DMS114 treated with DMSO at 0.1 percent for 48 hours (cell line): ENCODE measurements around the gene TUBA4A.
"Not testable (repeated sequence)": the region's sequence is repeated elsewhere in the genome, so short reads cannot be mapped to it uniquely, and the experiment has no call there.

Experiments used
- DNase-seq: peaks from one replicate; lab custom pipeline; 2025; ENCODE audit not compliant: unreplicated experiment; lab: John Stamatoyannopoulos, UW

TUBA4A gene

DNA sequence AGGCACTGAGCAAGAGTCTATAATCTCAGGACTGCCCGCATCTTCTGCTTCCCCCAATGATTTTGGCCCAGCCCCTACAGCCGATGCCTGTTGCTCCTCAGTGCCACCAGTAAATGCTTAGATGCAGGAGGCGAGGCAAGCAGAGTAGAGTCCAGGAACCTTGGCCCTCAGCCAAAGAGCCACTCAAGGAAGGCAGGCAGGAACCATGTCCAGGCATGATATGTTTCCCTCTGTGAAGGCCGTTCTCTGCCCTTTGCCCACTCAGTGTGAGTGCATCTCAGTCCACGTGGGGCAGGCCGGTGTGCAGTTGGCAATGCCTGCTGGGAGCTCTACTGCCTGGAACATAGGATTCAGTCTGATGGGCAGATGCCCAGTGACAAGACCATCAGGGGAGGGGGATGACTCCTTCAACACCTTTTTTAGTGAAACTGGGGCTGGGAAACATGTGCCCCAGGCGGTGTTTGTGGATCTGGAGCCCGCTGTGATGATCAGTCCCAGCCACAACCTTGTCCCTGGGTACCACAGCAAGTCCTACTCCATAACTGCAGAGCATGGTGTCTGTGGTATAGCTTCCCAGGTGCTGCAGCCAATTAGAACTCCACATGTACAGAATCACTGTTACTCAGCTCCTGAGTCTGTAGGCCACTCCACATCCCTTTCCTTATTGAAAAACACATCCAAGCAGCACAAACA lies 15.8 kb upstream of the TUBA4A start:
- DNase-seq = no peak

- no peak for DNase-seq
Measured at GRCh38 chr2:219268294-219268693, 14.6 kb upstream of the TUBA4A start.

DNA sequence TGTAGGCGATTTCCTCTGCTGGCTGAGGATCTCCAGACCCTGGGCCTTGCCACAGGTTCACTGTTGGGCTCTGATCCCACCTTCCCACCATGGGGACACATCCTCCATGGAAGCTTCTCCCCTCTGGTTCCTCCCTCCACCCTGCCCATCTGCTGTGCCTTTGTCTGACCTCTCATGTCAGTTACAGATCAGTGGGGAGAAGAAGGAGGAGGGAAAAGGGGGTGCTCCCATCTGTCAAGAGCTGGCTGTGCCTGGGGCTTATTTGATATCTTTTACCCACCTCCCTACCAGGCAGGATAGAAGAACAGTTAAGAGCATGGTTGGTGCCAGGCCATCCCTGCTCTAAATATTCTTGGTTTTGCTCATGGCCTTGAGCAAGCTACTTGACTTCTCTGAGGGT lies 13.2 kb upstream of the TUBA4A start:
- DNase-seq = no peak

- DNase-seq = no peak
Measured at GRCh38 chr2:219266232-219266631, 12.5 kb upstream of the TUBA4A start.

GRCh38 chr2:219261024-219261855 lies 7.5 kb upstream of the TUBA4A start:
- DNase-seq = no peak

DNA sequence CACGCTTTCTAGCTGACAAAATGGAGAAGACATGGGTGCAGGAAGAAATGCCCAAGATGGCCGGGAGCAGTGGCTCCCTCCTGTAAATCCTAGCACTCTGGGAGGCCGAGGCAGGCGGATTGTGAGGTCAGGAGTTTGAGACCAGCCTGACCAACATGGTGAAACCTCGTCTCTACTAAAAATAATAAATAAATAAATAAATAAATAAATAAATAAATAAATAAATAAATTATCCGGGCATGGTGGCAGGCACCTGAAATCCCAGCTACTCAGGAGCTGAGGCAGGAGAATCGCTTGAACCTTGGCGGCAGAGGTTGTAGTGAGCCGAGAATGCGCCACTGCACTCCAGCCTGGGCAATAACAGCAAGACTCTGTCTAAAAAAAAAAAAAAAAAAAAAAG lies 5.2 kb upstream of the TUBA4A start:
- DNase-seq = not testable (repeated sequence)

DNA sequence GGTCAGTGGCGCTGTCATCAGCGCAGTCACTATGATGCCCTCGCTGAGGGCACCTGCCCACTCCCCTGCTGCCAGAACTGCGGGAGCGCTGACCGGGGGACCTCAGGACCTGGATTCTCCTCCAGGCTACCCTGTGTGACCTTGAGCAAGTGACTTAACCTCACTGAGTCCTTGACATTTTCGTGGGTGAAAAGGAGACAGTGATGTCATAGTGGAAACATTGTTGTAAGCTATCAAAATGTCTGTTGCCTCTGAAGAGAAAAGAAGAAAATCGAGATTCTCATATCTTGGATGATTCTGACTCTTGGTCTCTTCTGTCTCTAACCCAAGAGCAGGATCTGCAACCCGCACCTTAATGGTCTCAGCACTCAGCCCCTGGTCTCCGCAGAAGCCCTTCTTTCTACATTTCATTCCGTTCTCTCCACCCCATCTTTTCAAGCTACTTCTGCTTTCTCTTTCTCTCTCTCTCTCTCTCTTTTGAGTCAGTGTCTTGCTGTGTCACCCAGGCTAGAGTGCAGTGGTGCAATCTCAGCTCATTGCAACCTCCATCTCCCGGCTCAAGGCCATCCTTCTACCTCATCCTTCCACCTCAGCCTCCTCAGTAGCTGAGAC lies 978 bp upstream of the TUBA4A start:
- DNase-seq = no peak

GRCh38 chr2:219252900-219253752 lies 592 bp downstream of the TUBA4A start, which contains the start of gene TUBA4B:
TUBA4B (plus strand) TSS chr2:219253243; CDS start chr2:219253408, 165 bp downstream.
- no peak for DNase-seq

DNA sequence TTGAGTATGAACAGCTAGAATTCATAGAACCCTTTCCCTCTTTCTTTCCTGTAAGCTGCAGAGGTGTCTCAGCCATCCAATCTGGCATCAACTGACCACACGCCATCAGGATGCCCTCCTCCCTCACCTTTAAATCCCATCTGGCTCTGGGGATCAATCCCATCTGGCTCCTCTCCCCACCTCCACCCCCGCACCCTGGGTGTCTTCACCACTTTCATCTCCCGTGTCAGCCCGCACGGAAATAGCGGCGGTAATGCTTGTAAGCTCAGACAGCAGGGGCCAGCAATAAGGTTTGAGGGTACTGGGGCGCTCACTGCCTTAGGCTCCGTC lies 1.2 kb downstream of the TUBA4A start:
- no peak for DNase-seq

- no peak for DNase-seq
Measured at GRCh38 chr2:219252084-219252483, 1.6 kb downstream of the TUBA4A start.

DNA sequence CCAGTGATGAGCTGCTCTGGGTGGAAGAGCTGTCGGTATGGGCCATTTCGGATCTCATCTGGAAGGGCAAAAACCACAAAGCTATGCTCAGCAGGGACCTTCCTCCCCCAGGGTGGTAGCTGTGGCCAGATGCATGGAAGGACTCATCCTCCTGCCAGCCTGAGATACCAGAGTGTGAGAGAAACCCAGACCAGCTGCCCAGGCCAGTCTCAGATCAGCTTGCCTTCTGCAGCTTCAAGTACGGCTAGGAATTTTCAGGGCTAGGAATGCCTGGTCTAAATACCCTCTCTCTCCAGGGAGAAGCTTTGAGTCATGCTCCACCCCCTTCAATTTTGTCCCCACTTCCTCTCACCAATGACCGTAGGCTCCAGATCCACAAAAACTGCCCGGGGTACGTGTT lies 2.1 kb downstream of the TUBA4A start:
- no peak for DNase-seq

DNA sequence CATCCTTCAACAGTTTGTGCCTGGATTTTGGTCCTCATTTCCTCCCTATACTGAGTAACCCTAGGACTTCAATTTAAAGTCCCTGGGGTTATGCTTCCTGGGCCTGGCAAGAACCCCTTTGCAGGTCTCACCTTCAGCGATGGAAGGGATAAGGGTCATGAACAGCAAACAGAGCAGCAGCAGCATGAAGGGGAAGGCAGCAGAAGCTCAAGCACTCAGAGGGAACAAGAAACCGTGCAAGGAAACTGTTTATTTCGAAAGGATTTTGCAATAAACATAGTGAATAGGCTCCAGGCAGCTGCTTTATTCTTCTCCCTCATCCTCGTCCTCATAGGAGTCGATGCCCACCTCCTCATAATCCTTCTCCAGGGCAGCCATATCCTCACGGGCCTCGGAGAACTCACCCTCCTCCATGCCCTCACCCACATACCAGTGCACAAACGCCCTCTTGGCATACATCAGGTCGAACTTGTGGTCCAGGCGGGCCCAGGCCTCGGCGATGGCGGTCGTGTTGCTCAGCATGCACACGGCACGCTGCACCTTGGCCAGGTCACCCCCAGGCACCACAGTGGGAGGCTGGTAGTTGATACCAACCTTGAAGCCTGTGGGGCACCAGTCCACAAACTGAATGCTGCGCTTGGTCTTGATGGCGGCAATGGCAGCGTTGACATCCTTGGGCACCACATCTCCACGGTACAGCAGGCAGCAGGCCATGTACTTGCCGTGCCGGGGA lies 3.5 kb downstream of the TUBA4A start:
- no peak for DNase-seq

DNA sequence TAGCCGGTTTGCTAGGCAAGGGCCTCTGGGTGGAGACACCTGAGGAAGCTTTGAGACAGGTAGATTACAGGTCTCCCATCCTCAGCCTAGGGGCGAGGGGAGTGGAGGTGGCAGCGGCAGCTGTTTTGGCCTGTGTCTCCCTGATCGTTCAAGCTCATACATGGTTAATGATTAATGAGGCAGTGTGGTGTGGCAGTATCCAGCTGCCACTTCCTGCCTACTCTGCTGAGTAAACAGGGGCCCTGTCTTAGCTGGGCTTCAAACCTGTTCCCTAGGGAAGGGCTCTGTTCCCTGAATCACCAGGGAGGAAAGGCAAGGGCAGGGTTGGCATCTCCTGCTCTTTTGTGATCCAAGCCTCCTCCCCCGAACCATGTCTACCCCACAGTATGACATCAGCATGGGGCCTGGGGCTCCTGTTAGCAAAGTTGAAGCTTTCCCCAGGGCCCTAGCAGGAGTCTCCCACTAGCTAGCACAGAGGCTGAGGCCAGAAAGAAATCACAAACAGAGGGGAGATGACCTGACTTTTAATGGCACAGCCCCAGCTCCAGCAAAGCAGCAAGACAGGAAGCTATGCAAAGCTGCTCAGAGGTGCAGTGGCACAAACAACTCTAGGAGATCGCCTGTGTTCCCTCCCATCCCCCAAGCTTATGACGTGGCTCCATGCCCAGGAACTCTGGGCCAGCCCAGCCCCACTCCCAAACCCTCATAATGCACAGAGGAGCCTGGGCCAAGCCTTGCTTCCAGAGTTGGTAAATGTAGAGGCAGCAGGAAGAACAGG lies 4.3 kb downstream of the TUBA4A start:
- no peak for DNase-seq

GRCh38 chr2:219248845-219249202 lies 4.9 kb downstream of the TUBA4A start:
- DNase-seq = no peak

- DNase-seq = no peak
Measured at GRCh38 chr2:219247678-219248642, 5.8 kb downstream of the TUBA4A start.

DNA sequence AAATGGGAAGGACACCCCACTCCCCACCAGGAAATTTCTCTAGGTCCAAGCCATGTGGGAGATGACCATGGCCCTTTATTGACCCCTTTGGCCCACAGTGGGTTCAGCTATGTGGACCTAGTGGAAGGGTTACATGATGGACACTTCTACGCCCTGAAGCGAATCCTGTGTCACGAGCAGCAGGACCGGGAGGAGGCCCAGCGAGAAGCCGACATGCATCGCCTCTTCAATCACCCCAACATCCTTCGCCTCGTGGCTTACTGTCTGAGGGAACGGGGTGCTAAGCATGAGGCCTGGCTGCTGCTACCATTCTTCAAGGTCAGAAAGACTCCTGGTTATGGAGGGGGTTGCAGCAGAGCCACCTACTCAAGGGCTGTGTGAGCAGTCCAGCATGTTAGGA lies 7.2 kb downstream of the TUBA4A start:
- DNase-seq = no peak

DNA sequence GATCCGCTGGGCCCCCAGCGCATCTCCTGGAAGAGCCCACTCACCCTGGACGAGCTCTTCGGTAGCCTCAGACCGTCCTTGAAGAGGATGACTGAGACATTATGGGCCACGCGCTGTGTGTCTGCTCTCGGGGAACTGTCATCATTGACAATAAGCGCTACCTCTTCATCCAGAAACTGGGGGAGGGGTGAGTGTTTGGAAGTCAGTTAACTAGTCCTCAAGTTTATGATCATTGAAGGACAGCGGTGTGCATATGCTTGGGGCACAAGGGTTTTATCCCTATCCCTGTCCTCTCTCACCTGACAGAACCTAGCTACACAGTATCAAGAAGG lies 7.9 kb downstream of the TUBA4A start:
- no peak for DNase-seq

- peak; percentile 76 for DNase-seq
Measured at GRCh38 chr2:219245148-219245898, 8.4 kb downstream of the TUBA4A start, which contains the start of the genes GLB1L and STK16. GLB1L (minus strand) TSS chr2:219245444; CDS start chr2:219243573, 1,871 bp downstream. STK16 (plus strand) TSS chr2:219245479; CDS start chr2:219246000, 521 bp downstream.
